ENCODE data around the gene ZP1.

The ZP1 gene

DNA sequence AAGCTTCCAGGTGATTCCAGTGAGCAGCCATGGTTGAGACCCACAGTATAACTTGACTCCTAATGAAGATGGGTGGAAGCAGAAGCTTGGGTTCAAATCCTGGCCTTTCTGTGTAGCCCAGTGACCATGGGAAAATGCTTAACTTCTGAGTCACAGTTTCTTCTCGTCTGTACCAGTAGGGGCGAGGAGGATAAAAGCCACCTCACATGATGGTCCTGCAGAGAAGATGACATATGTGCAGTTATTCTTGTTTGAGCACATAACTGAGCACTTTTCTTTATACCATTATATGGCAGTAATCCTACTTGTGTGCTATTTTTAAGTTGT is 51.6 kb downstream of the ZP1 start:
- Histone ChIP-seq H4K91ac (ENCODE audit: low read length) (no peak overlapping the region), H3K4me1 (ENCODE audit: control insufficient read depth, insufficient read depth, low read depth, low read length) (peaks cover 22% of the 10 kb centered on the region), H2AFZ (ENCODE audit: low read depth, low read length) (no peak overlapping the region), H4K8ac (ENCODE audit: low read length) (no peak overlapping the region), H2AK5ac (ENCODE audit: low read length, severe bottlenecking) (no peak overlapping the region), H3K36me3 (ENCODE audit: control insufficient read depth in 1 of 2, insufficient read depth in 2 of 2, low read depth in 1 of 2, low read length in 2 of 2) (peaks cover 33 to 36% of the 10 kb centered on the region in 2 experiments), H3K4ac (ENCODE audit: low read depth in 1 of 2, low read length in 2 of 2) (no peak overlapping the region), H3K23ac (ENCODE audit: low read length in 2 of 2) (no peak overlapping the region), H3K14ac (ENCODE audit: low read length in 2 of 2) (no peak overlapping the region), H3K4me3 (ENCODE audit: insufficient read depth in 1 of 2, low read depth in 1 of 2, low read length in 2 of 2) (no peak overlapping the region), H2BK5ac (ENCODE audit: low read depth, low read length, poor library complexity, severe bottlenecking) (no peak overlapping the region), H3K27ac (ENCODE audit: low read length, poor library complexity, severe bottlenecking) (no peak overlapping the region), H3K4me2 (ENCODE audit: low read length, poor library complexity, severe bottlenecking) (no peak overlapping the region), H3K9me3 (ENCODE audit: control insufficient read depth, low read length) (no peaks in the 10 kb centered on the region), H3K18ac (ENCODE audit: low read depth in 1 of 2, low read length in 2 of 2) (no peak overlapping the region), H2BK15ac (ENCODE audit: low read depth, poor library complexity, severe bottlenecking) (no peak overlapping the region), H2BK120ac (ENCODE audit: low read depth, low read length) (no peak overlapping the region), H3K79me1 (replicated peaks; ENCODE audit: low read length, poor library complexity, severe bottlenecking) (peaks cover 33% of the 10 kb centered on the region), H3K27me3 (ENCODE audit: control insufficient read depth in 1 of 2, insufficient read depth in 1 of 2, low read length in 2 of 2) (no peaks in the 10 kb centered on the region), H3K9ac (ENCODE audit: low read length) (no peak overlapping the region), H2BK12ac (ENCODE audit: low read length in 2 of 2) (no peak overlapping the region)
- peak; percentile 61 for DNase-seq
- WGBS, result 0% methylated on average over 1 of the region's 2 CpGs

DNA sequence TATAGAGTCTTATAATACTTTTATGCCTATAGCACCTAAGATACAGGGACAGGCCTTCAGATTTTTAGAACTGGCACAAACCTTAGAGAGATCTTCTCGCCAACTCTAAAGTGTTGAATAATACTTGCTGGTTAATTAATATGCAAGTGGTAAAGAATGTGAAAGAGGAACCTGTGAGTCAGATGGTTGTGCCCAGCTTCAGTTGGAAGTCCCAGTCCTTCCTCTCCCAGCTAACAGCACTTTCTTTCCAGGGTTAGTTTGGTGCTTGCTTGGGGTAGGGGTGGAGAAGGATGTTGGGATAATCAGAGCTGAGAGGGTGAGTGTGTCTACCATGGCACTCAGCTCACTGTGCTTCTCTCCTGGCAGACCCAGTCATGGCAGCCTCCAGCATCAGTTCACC is 52.0 kb downstream of the ZP1 start:
- no peak overlapping the region for H2BK120ac ChIP-seq (ENCODE audit: low read depth, low read length)
- no peak overlapping the region for H3K4me3 ChIP-seq (ENCODE audit: insufficient read depth in 1 of 2, low read depth in 1 of 2, low read length in 2 of 2)
- H4K91ac ChIP-seq (ENCODE audit: low read length), result no peak overlapping the region
- H2BK5ac ChIP-seq (ENCODE audit: low read depth, low read length, poor library complexity, severe bottlenecking), result no peak overlapping the region
- H3K79me1 ChIP-seq (replicated peaks; ENCODE audit: low read length, poor library complexity, severe bottlenecking), result peaks cover 33% of the 10 kb centered on the region
- no peak overlapping the region for H3K18ac ChIP-seq (ENCODE audit: low read depth in 1 of 2, low read length in 2 of 2)
- H2AFZ ChIP-seq (ENCODE audit: low read depth, low read length), result no peak overlapping the region
- no peak overlapping the region for H2BK15ac ChIP-seq (ENCODE audit: low read depth, poor library complexity, severe bottlenecking)
- H3K4me1 ChIP-seq (ENCODE audit: control insufficient read depth, insufficient read depth, low read depth, low read length), result peaks cover 25% of the 10 kb centered on the region
- peak overlapping the region in 1 of 2 experiments; percentile 48 for H3K14ac ChIP-seq (ENCODE audit: low read length in 2 of 2)
- H3K9ac ChIP-seq (ENCODE audit: low read length), result no peak overlapping the region
- DNase-seq, result no peak
- no peak overlapping the region for H3K23ac ChIP-seq (ENCODE audit: low read length in 2 of 2)
- H2AK5ac ChIP-seq (ENCODE audit: low read length, severe bottlenecking), result no peak overlapping the region
- 91% methylated on average over 1 of the region's 1 CpG for WGBS
- no peak overlapping the region for H3K4ac ChIP-seq (ENCODE audit: low read depth in 1 of 2, low read length in 2 of 2)
- no peaks in the 10 kb centered on the region for H3K9me3 ChIP-seq (ENCODE audit: control insufficient read depth, low read length)
- no peak overlapping the region for H3K27ac ChIP-seq (ENCODE audit: low read length, poor library complexity, severe bottlenecking)
- H3K27me3 ChIP-seq (ENCODE audit: control insufficient read depth in 1 of 2, insufficient read depth in 1 of 2, low read length in 2 of 2), result no peaks in the 10 kb centered on the region
- H2BK12ac ChIP-seq (ENCODE audit: low read length in 2 of 2), result no peak overlapping the region
- no peak overlapping the region for H3K4me2 ChIP-seq (ENCODE audit: low read length, poor library complexity, severe bottlenecking)
- peaks cover 33 to 36% of the 10 kb centered on the region in 2 experiments for H3K36me3 ChIP-seq (ENCODE audit: control insufficient read depth in 1 of 2, insufficient read depth in 2 of 2, low read depth in 1 of 2, low read length in 2 of 2)
- H4K8ac ChIP-seq (ENCODE audit: low read length), result no peak overlapping the region

DNA sequence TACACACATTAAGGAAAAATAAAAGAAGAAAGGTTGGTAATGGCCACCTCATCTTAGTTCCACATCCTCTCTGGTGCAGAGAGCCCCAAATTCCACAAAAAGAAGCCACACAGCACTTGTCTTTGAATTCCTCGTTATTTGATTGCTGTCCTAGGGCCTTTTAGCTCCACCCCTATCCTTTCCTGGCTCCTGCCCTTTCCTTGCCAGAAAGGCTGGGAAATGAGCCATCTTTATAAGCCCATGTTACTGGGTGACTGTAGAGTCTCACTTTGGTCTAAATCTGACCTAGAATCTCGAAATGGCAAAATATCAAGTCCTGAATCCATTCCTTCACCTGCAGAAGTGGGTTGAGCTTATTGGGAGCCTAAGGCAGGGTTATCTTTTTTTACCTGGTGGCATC is 52.6 kb downstream of the ZP1 start:
- H3K4me1 ChIP-seq (ENCODE audit: control insufficient read depth, insufficient read depth, low read depth, low read length), result peaks cover 25% of the 10 kb centered on the region
- H3K4ac ChIP-seq (ENCODE audit: low read depth in 1 of 2, low read length in 2 of 2), result no peak overlapping the region
- no peak for DNase-seq
- H3K36me3 ChIP-seq (ENCODE audit: control insufficient read depth in 1 of 2, insufficient read depth in 2 of 2, low read depth in 1 of 2, low read length in 2 of 2), result peaks cover 33 to 36% of the 10 kb centered on the region in 2 experiments
- no peak overlapping the region for H2BK5ac ChIP-seq (ENCODE audit: low read depth, low read length, poor library complexity, severe bottlenecking)
- H4K8ac ChIP-seq (ENCODE audit: low read length), result no peak overlapping the region
- no peak overlapping the region for H3K14ac ChIP-seq (ENCODE audit: low read length in 2 of 2)
- no peak overlapping the region for H3K23ac ChIP-seq (ENCODE audit: low read length in 2 of 2)
- H3K9ac ChIP-seq (ENCODE audit: low read length), result no peak overlapping the region
- H3K18ac ChIP-seq (ENCODE audit: low read depth in 1 of 2, low read length in 2 of 2), result no peak overlapping the region
- peaks cover 35% of the 10 kb centered on the region for H3K79me1 ChIP-seq (replicated peaks; ENCODE audit: low read length, poor library complexity, severe bottlenecking)
- whole genome bisulfite sequencing, result 64% methylated on average over 1 of the region's 2 CpGs
- no peaks in the 10 kb centered on the region for H3K9me3 ChIP-seq (ENCODE audit: control insufficient read depth, low read length)
- no peak overlapping the region for H2AK5ac ChIP-seq (ENCODE audit: low read length, severe bottlenecking)
- H2BK15ac ChIP-seq (ENCODE audit: low read depth, poor library complexity, severe bottlenecking), result no peak overlapping the region
- no peak overlapping the region for H2BK12ac ChIP-seq (ENCODE audit: low read length in 2 of 2)
- no peak overlapping the region for H3K27ac ChIP-seq (ENCODE audit: low read length, poor library complexity, severe bottlenecking)
- peaks cover 0 to 5% of the 10 kb centered on the region in 2 experiments for H3K27me3 ChIP-seq (ENCODE audit: control insufficient read depth in 1 of 2, insufficient read depth in 1 of 2, low read length in 2 of 2)
- H3K4me2 ChIP-seq (ENCODE audit: low read length, poor library complexity, severe bottlenecking), result no peak overlapping the region
- H4K91ac ChIP-seq (ENCODE audit: low read length), result no peak overlapping the region
- no peak overlapping the region for H3K4me3 ChIP-seq (ENCODE audit: insufficient read depth in 1 of 2, low read depth in 1 of 2, low read length in 2 of 2)
- H2BK120ac ChIP-seq (ENCODE audit: low read depth, low read length), result no peak overlapping the region
- no peak overlapping the region for H2AFZ ChIP-seq (ENCODE audit: low read depth, low read length)

DNA sequence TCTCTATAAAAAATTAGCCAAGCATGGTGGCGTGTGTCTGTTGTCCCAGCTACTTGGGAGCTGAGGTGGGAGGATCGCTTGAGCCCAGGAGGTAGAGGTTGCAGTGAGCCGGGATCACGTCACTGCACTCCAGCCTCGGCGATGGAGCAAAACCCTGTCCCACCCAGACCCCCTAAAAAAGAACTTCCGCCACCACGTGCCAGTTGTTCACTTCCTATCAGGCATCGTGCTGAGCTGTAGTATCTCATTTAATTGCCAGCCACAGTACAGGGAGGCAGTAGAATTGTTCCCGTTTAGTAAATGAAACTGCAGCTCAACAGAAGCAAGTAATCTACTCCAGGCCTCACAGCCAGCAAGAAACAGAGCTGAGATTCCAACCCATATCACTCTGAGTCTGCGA is 53.9 kb downstream of the ZP1 start:
- H3K23ac ChIP-seq (ENCODE audit: low read length in 2 of 2), result no peak overlapping the region
- H3K4me3 ChIP-seq (ENCODE audit: insufficient read depth in 1 of 2, low read depth in 1 of 2, low read length in 2 of 2), result no peak overlapping the region
- no peak overlapping the region for H2AK5ac ChIP-seq (ENCODE audit: low read length, severe bottlenecking)
- no peak overlapping the region for H3K18ac ChIP-seq (ENCODE audit: low read depth in 1 of 2, low read length in 2 of 2)
- no peaks in the 10 kb centered on the region for H3K9me3 ChIP-seq (ENCODE audit: control insufficient read depth, low read length)
- H2AFZ ChIP-seq (ENCODE audit: low read depth, low read length), result no peak overlapping the region
- no peak overlapping the region for H2BK5ac ChIP-seq (ENCODE audit: low read depth, low read length, poor library complexity, severe bottlenecking)
- H3K4me1 ChIP-seq (ENCODE audit: control insufficient read depth, insufficient read depth, low read depth, low read length), result peaks cover 31% of the 10 kb centered on the region
- no peak overlapping the region for H3K4ac ChIP-seq (ENCODE audit: low read depth in 1 of 2, low read length in 2 of 2)
- no peak overlapping the region for H3K4me2 ChIP-seq (ENCODE audit: low read length, poor library complexity, severe bottlenecking)
- 96% methylated on average over 11 of the region's 11 CpGs for WGBS
- no peak overlapping the region for H2BK15ac ChIP-seq (ENCODE audit: low read depth, poor library complexity, severe bottlenecking)
- no peak overlapping the region for H3K27ac ChIP-seq (ENCODE audit: low read length, poor library complexity, severe bottlenecking)
- H2BK12ac ChIP-seq (ENCODE audit: low read length in 2 of 2), result no peak overlapping the region
- H3K9ac ChIP-seq (ENCODE audit: low read length), result no peak overlapping the region
- peaks cover 0 to 10% of the 10 kb centered on the region in 2 experiments for H3K27me3 ChIP-seq (ENCODE audit: control insufficient read depth in 1 of 2, insufficient read depth in 1 of 2, low read length in 2 of 2)
- no peak for DNase-seq
- no peak overlapping the region for H3K14ac ChIP-seq (ENCODE audit: low read length in 2 of 2)
- H4K91ac ChIP-seq (ENCODE audit: low read length), result no peak overlapping the region
- peaks cover 42% of the 10 kb centered on the region for H3K79me1 ChIP-seq (replicated peaks; ENCODE audit: low read length, poor library complexity, severe bottlenecking)
- H3K36me3 ChIP-seq (ENCODE audit: control insufficient read depth in 1 of 2, insufficient read depth in 2 of 2, low read depth in 1 of 2, low read length in 2 of 2), result peaks cover 33 to 36% of the 10 kb centered on the region in 2 experiments
- no peak overlapping the region for H4K8ac ChIP-seq (ENCODE audit: low read length)
- H2BK120ac ChIP-seq (ENCODE audit: low read depth, low read length), result no peak overlapping the region
